Caco-2 (cell line): ENCODE data around the gene URAD. TPM values are rescaled to one million over a fixed set of nuclear protein-coding genes. Genes with fewer than 3 reads are reported as not detected.

Experiments used
- BruUV-seq: library from RNA; stranded (reverse); fragments of 400-500 nt; replicated peaks from 2 replicates; lab custom pipeline; 2021; lab: Mats Ljungman, UMichigan
- CTCF ChIA-PET: fragments of 300-600 bp; sonication (Branson Sonifier 250); formaldehyde crosslinking; loops from one replicate; lab custom pipeline; 2022; ENCODE audit warnings: antibody characterized with exemption; lab: Charles Lee
- POLR2A ChIA-PET: fragments of 300-600 bp; sonication (Branson Sonifier 250); formaldehyde crosslinking; loops from one replicate; lab custom pipeline; 2022; ENCODE audit warnings: antibody characterized with exemption; lab: Charles Lee
- DNase-seq, 2 experiments: peaks; one replicate each; pipeline versions ENCODE4 v3.0.0 to v3.0.0-alpha.2; 2020 to 2022
- H3K27me3 ChIP-seq: replicated peaks from 2 replicates; pipeline ENCODE4 v1.6.0; 2011; ENCODE audit warnings: low read length; ENCODE audit not compliant: control insufficient read depth, insufficient read depth
- H3K36me3 ChIP-seq: 2 replicates; pipeline ENCODE4 v1.5.1; 2011; ENCODE audit warnings: low read length; ENCODE audit not compliant: control insufficient read depth, insufficient read depth
- H3K4me1 ChIP-seq: fragments of 250-450 bp; sonication (Bioruptor Pico); 2 replicates; pipeline ENCODE4 v1.5.1; 2020; ENCODE audit warnings: mild to moderate bottlenecking
- H3K4me3 ChIP-seq: 2 replicates; pipeline ENCODE4 v1.5.1; 2011; ENCODE audit warnings: low read depth, mild to moderate bottlenecking, control low read depth, low read length
- H3K9me3 ChIP-seq: fragments of 250-450 bp; sonication (Bioruptor Pico); 2 replicates; pipeline ENCODE4 v1.5.1; 2020; ENCODE audit warnings: mild to moderate bottlenecking, moderate library complexity
- H3K27ac Mint-ChIP-seq: one replicate; pipeline ENCODE4 v1.8.0; 2022; ENCODE audit warnings: mixed read lengths; ENCODE audit not compliant: unreplicated experiment
- H3K27me3 Mint-ChIP-seq: one replicate; pipeline ENCODE4 v1.8.0; 2022; ENCODE audit warnings: mixed read lengths; ENCODE audit not compliant: insufficient read depth, unreplicated experiment
- H3K36me3 Mint-ChIP-seq: one replicate; pipeline ENCODE4 v1.8.0; 2022; ENCODE audit warnings: mild to moderate bottlenecking, mixed read lengths; ENCODE audit not compliant: insufficient read depth, unreplicated experiment
- H3K4me1 Mint-ChIP-seq: one replicate; pipeline ENCODE4 v1.8.0; 2022; ENCODE audit warnings: low read depth, mixed read lengths; ENCODE audit not compliant: unreplicated experiment
- H3K4me3 Mint-ChIP-seq: one replicate; pipeline ENCODE4 v1.8.0; 2022; ENCODE audit warnings: mild to moderate bottlenecking, moderate library complexity, mixed read lengths; ENCODE audit not compliant: unreplicated experiment
- H3K9me3 Mint-ChIP-seq: one replicate; pipeline ENCODE4 v1.8.0; 2022; ENCODE audit warnings: mixed read lengths; ENCODE audit not compliant: unreplicated experiment
- CTCF ChIP-seq, 2 experiments: fragments of 200-600 bp in 1 of 2; IDR thresholded peaks; 1 replicate in 1 of 2; 2 replicates in 1 of 2; pipeline versions ENCODE4 v1.5.1 to v1.8.0; 2011 to 2022; ENCODE audit warnings: antibody characterized with exemption in 1 of 2, control low read depth in 1 of 2, inconsistent platforms in 1 of 2, low read depth in 1 of 2, low read length in 1 of 2, mild to moderate bottlenecking in 1 of 2, moderate library complexity in 1 of 2; ENCODE audit not compliant: insufficient read depth in 1 of 2, severe bottlenecking in 1 of 2, unreplicated experiment in 1 of 2
- intact Hi-C: fragments of 100-400 bp; cut with micrococcal nuclease; formaldehyde crosslinking; loops from one replicate; pipeline ENCODE4 v1.10.0; 2022; ENCODE audit not compliant: unreplicated experiment
- total RNA-seq: library from RNA; stranded (reverse); gene quantifications from 2 replicates; pipeline ENCODE4 v1.2.3, GENCODE V29; 2022

URAD gene
- total RNA-seq, 1 experiment from 2014 or later = 5.2 TPM

GRCh38 chr13:27963491-27963890 is 25.0 kb downstream of the URAD start:
- Mint-ChIP-seq H3K9me3 (no peaks in the 10 kb centered on the region), H3K4me3 (peak overlapping the region; percentile 33), H3K4me1 (peaks cover 19% of the 10 kb centered on the region), H3K36me3 (peaks cover 86% of the 10 kb centered on the region), H3K27ac (no peak overlapping the region), H3K27me3 (no peaks in the 10 kb centered on the region)
- BruUV-seq = no TSS peak
- no peak for DNase-seq
- H3K36me3 ChIP-seq = peaks cover 9% of the 10 kb centered on the region
- POLR2A ChIA-PET = no interaction called here
- intact Hi-C loops = no loop called here
- peaks cover 59% of the 10 kb centered on the region for H3K4me1 ChIP-seq
- H3K9me3 ChIP-seq = no peaks in the 10 kb centered on the region
- no peak for TF ChIP-seq CTCF (IDR thresholded peaks at IDR 0.05; ENCODE audit: insufficient read depth in 1 of 2, low read depth in 1 of 2, low read length in 1 of 2, severe bottlenecking in 1 of 2, unreplicated experiment in 1 of 2)
- no peaks in the 10 kb centered on the region for H3K27me3 ChIP-seq
- CTCF ChIA-PET = interaction anchor here (1.1 kb wide), 1 partner anchor 9 kb away, joined by 3 read pairs; no protein-coding TSS in a partner anchor
- no peak overlapping the region for H3K4me3 ChIP-seq

DNA sequence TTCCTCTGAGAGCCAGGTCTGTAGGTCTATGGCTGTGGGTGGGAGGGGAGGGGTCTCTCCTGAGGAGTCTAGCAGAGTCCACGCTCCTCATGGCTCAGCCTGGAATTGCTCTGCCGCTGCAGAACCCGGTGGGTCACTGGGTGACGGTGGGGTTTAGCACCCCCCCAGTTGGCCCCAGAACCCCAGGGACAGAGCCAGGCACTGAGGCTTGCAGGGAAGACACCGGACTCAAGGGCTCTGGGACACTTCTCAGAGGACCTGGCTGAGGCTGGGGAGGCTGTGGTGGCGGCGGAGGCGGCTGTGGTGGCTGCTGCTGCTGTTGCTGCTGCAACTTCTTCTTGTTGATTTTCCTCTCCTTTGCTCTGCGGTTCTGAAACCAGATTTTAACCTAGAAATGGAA is 25.5 kb downstream of the URAD start:
- H3K27ac Mint-ChIP-seq = peak overlapping the region; percentile 66
- Histone ChIP-seq H3K9me3 (no peaks in the 10 kb centered on the region), H3K4me1 (peaks cover 64% of the 10 kb centered on the region), H3K4me3 (peak overlapping the region; percentile 8; the same call in 1 of the 2 replicates), H3K27me3 (no peaks in the 10 kb centered on the region), H3K36me3 (peaks cover 8% of the 10 kb centered on the region)
- TF ChIP-seq CTCF (IDR thresholded peaks at IDR 0.05; ENCODE audit: insufficient read depth in 1 of 2, low read depth in 1 of 2, low read length in 1 of 2, severe bottlenecking in 1 of 2, unreplicated experiment in 1 of 2) = no peak
- no TSS peak for BruUV-seq
- intact Hi-C loops = no loop called here
- no peaks in the 10 kb centered on the region for H3K27me3 Mint-ChIP-seq
- H3K4me1 Mint-ChIP-seq = peaks cover 19% of the 10 kb centered on the region
- DNase-seq = no peak
- H3K9me3 Mint-ChIP-seq = no peaks in the 10 kb centered on the region
- CTCF ChIA-PET = no interaction called here
- POLR2A ChIA-PET = interaction anchor here (0.9 to 1.5 kb wide), 2 partner anchors 9 to 1011 kb away, joined by 3 to 6 read pairs; no protein-coding TSS in a partner anchor
- peak overlapping the region; percentile 33 for H3K4me3 Mint-ChIP-seq
- peaks cover 81% of the 10 kb centered on the region for H3K36me3 Mint-ChIP-seq

- Histone ChIP-seq H3K27me3 (no peaks in the 10 kb centered on the region), H3K9me3 (no peaks in the 10 kb centered on the region), H3K36me3 (peaks cover 8% of the 10 kb centered on the region), H3K4me1 (peaks cover 71% of the 10 kb centered on the region), H3K4me3 (peak overlapping the region; percentile 8; the same call in 1 of the 2 replicates)
- intact Hi-C loops = no loop called here
- TSS peak; percentile 6 for BruUV-seq
- peak overlapping the region; percentile 66 for H3K27ac Mint-ChIP-seq
- peak; percentile 78 to 92 for DNase-seq
- peaks cover 19% of the 10 kb centered on the region for H3K4me1 Mint-ChIP-seq
- no peak for TF ChIP-seq CTCF (IDR thresholded peaks at IDR 0.05; ENCODE audit: insufficient read depth in 1 of 2, low read depth in 1 of 2, low read length in 1 of 2, severe bottlenecking in 1 of 2, unreplicated experiment in 1 of 2)
- ChIA-PET CTCF (interaction anchor here (0.5 to 1.0 kb wide), 5 partner anchors 8 to 190 kb away, joined by 3 to 8 read pairs (median 3); no protein-coding TSS in a partner anchor), POLR2A (interaction anchor here (0.7 to 1.5 kb wide), 3 partner anchors 8 to 1011 kb away, joined by 3 to 6 read pairs (median 5); no protein-coding TSS in a partner anchor)
- no peaks in the 10 kb centered on the region for H3K27me3 Mint-ChIP-seq
- peak overlapping the region; percentile 52 for H3K4me3 Mint-ChIP-seq
- peaks cover 74% of the 10 kb centered on the region for H3K36me3 Mint-ChIP-seq
- no peaks in the 10 kb centered on the region for H3K9me3 Mint-ChIP-seq
Observed at GRCh38 chr13:27962128-27962841, 26.2 kb downstream of the URAD start.
